ENCODE data around the gene PEX13.

DNA sequence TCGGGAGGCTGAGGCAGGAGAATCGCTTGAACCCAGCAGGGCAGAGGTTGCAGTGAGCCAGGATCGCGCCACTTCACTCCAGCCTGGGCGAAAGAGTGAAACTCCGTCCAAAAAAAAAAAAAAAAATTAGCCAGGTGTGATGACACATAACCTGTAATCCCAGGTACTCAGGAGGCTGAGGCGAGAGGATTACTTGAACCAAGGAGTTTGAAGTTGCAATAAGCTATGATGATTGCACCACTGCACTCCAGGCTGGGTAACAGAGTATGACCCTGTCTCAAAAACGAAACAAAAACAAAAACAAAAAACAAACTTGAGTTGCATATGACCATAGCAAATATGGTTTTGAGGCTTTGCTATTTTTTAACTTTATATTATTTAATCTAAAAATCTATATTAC lies 74.0 kb downstream of the PEX13 start:
- TF ChIP-seq, protein P1, sequence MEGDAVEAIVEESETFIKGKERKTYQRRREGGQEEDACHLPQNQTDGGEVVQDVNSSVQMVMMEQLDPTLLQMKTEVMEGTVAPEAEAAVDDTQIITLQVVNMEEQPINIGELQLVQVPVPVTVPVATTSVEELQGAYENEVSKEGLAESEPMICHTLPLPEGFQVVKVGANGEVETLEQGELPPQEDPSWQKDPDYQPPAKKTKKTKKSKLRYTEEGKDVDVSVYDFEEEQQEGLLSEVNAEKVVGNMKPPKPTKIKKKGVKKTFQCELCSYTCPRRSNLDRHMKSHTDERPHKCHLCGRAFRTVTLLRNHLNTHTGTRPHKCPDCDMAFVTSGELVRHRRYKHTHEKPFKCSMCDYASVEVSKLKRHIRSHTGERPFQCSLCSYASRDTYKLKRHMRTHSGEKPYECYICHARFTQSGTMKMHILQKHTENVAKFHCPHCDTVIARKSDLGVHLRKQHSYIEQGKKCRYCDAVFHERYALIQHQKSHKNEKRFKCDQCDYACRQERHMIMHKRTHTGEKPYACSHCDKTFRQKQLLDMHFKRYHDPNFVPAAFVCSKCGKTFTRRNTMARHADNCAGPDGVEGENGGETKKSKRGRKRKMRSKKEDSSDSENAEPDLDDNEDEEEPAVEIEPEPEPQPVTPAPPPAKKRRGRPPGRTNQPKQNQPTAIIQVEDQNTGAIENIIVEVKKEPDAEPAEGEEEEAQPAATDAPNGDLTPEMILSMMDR (IDR thresholded peaks at IDR 0.05), result no peak
- TF ChIP-seq EZH2 (IDR thresholded peaks at IDR 0.05) (no peak), EZH2phosphoT487 (IDR thresholded peaks at IDR 0.05) (no peak)
